NCI-H1436 treated with DMSO at 0.1 percent for 48 hours (cell line): ENCODE results near the gene TMEM202.
"Not testable (repeated sequence)": the region's sequence is repeated elsewhere in the genome, so short reads cannot be mapped to it uniquely, and the experiment has no call there.

Source experiments
- DNase-seq: peaks from one replicate; lab custom pipeline; 2025; lab: John Stamatoyannopoulos, UW

TMEM202 gene

DNA sequence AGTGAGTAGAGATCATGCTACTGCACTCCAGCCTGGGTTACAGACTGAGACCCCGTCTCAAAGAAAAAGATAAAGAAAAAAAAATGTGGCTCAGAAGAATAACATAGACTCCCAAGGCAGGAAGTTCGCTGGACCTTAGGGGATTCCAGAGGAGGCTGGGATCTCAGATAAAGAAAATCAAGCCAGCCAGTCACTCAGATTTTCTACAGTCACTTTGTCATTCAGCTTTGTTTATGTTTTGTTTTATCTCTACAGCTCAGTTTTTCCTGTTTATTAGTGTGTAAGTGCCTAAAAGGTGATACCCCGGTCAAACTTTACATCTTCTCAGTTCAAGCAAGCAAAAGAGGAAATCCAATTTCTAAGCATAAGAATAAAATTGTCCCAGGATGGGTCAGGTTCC is 6.3 kb downstream of the TMEM202 start:
- DNase-seq: no peak

DNA sequence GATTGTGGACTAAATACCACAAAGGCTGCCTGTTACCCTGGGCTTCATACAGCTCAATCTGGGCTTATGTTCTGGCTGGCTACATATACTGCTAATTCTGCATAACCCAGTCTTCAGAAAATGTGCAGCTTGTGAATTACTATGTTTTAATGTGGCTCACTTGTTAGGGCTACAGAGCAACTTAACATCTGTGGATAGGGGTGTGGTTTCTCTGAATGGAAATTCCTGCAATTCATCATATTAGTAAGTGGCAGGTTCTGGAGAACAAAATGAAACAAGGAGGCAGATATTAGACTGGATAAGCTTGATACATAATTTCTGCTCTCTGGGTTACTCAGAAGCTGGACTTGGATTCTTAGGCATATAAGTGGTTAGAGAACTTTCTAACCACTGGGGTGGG is 6.7 kb downstream of the TMEM202 start:
- no peak for DNase-seq

DNA sequence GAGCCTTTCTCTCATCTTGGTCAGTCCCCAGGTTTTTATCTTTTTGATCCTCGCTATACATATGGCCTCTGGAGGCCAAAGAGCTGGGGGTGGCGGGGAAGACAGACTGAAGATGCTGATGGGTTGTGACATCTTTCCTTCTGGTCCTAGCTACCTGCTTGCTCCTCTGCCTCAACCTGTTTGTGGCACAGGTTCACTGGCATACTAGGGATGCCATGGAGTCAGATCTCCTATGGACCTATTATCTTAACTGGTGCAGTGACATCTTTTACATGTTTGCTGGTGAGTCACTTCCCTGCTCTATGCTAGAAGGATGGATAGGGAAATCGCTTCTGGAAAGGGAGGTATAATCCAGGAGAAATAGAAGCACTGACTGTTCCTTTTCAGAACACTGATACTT is 8.8 kb downstream of the TMEM202 start:
- no peak for DNase-seq

DNA sequence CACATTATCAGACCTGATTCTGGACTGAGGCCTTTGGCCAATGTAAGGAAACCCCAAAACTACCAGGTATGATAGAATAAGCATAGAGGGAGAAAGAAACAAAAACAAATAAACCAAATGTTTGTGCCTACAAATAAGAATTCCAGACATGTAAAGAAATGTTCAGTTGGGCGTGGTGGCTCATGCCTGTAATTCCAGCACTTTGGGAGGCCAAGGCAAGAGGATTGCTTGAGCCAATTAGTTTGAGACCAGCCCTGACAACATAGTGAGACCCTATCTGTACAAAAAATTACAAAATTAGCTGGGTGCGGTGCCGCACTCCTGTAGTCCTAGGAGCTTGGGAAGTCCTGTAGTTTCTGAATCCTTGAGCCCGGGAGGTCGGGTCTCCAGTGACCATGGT is 13.0 kb downstream of the TMEM202 start:
- DNase-seq: no peak

DNA sequence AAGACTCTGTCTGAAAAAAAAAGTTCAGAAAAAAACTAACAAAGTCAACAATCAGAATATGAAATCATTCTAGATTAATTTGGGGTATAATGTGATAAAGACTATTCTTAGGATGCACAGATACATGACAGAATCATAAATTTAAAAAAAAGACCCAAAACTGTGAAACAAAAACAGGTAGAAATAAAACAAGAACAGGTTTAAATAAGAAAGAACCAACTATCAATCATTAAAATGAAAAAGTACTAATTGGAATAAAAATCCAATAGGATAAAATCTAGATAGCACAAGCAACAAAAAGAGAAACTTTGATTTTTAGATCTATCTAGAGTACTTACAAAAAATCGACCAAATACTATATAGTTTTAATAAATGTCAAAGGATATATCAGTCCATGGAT is 13.4 kb downstream of the TMEM202 start:
- no peak for DNase-seq

DNA sequence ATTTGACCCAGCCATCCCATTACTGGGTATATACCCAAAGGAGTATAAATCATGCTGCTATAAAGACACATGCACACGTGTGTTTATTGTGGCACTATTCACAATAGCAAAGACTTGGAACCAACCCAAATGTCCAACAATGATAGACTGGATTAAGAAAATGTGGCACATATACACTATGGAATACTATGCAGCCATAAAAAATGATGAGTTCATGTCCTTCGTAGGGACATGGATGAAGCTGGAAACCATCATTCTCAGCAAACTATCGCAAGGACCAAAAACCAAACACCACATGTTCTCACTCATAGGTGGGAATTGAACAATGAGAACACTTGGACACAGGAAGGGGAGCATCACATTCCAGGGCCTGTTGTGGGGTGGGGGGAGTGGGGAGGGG is 15.2 kb downstream of the TMEM202 start:
- DNase-seq: not testable (repeated sequence)

DNA sequence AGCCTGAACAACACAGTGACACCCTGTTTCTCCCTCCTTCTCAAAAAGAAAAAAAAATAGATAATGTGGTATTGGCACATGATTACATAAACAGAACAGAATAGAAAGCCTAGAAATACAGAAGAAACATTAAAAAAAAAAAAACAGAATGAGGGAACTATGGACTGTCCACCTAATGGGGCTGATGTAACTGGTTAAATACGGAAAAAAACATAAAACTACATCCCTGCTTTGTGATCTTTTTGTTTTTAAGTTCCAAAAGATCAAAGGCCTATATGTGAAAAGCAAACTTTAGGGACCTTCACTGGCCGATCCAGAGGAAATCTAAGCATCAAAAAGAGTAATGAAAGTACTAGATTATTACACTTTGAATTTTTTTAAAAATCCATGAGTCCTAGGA is 17.2 kb downstream of the TMEM202 start:
- no peak for DNase-seq

DNA sequence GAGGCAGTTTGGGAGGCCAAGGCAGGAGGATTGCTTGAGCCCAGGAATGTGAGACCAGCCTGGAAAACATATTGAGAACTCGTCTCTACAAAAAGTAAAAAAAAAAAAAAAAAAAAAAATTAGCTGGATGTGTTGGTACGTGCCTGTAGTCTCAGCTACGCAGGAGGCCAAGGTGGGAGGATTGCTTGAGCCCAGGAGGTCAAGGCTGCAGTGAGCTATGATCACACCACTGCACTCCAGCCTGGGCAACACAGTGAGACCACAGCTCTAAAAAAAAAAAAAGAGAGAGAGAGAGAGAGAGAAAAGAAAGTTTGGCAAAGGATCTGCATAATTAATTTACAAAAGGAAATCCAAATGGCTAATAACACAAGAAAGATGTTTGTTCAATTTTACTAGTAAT is 21.7 kb downstream of the TMEM202 start:
- DNase-seq: not testable (repeated sequence)

DNA sequence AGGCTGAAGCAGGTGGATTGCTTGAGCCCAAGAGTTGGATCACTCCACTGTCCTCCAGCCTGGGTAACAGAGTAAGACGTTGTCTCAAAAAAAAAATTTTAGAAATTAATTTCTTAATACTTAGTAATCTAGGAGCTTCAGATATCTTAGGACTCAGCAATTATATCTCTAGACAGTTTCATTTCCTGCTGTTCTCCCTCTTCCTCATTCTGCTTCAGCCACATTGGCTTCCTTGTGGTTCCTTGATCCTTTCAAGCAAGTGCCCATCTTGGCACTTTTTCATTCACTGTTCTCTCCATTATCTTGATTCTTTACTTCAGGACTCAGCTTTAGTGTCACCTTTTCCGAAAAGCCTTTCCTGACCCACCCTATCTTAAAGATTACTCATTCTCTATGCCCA is 22.5 kb downstream of the TMEM202 start:
- DNase-seq: no peak

DNA sequence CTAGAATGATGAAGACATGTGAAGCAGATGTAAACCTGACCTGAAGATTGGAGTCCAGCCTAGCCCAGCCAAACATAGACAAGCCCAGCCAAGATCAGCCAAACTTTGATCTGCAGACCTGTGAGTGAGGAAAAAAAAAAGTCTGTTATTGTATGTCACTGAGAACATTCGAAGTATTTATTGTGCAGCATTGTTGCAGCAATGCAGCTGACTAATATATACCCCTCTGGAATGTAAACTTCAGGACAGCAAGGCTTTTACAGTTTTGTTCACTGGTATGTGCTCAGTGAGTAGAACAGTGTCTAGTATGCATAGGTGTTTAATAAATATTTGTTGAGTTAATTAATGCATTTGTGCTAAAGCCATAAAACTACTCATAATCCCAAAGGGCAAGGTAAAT is 23.4 kb downstream of the TMEM202 start:
- DNase-seq: no peak

DNA sequence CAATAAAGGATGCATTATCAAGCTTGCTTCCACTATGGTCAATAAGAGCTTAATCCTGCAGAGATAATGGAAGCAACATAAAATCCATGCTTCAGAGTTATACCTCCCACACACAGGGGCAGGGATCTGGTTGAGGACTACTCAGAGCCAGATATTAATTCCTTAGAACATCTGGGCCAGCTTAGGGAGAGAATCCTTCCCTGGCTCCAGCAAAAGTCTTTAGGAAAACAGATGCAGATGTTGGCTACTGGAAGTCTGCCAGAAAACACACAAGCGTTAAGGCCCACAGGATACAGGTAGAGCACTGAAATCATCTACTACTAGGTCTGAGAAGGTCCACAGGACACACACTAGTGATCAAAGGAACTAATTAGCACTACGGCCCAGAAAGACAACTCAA is 25.2 kb downstream of the TMEM202 start:
- DNase-seq: no peak

DNA sequence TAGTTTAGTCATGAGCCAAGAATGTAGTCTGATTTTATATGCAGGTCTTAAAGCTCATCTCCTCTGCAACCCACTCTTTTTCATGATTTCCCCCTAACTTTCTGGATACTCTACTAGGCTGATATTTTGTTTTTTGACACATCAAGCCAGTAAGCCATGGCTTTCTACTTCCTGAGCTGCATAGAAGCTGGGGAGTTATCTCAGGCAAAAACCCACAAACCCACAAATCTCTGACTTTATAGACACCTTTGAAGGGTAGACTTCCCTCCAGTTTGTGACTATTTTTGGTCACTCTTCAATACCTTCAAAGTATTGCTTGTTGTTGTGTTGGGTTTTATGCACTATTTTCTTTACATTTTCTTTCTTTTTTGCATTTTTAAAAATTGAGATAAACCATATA is 28.6 kb downstream of the TMEM202 start:
- no peak for DNase-seq

DNA sequence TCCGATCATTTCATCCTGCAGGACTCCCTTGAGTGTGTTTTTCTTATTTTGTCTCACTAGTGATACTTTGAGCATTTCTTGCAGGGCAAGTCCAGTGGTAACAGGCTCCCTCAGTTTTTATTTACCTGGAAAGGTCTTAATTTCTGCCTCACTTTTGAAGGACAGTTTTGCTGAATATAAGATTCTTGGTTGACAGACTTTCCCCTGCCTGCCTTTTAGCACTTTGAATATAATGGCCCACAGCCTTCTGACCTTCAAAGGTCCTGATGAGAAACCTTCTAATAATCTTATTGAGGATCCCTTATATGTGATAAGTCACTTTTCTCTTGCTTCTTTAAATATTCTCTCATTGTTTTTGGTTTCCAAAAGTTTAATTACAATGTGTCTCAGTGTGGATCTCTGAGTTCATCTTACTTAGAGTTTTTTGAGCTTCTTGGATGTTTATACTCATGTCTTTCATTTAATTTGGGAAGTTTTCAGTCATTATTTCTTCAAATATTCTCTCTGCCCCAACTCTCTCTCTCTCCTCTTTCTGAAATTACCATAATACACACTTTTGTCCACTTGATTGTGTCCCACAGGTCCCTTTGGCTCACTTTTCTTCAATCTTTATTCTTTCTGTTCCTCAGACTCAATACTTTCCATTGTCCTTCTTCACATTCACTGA is 39.7 kb downstream of the TMEM202 start:
- no peak for DNase-seq

DNA sequence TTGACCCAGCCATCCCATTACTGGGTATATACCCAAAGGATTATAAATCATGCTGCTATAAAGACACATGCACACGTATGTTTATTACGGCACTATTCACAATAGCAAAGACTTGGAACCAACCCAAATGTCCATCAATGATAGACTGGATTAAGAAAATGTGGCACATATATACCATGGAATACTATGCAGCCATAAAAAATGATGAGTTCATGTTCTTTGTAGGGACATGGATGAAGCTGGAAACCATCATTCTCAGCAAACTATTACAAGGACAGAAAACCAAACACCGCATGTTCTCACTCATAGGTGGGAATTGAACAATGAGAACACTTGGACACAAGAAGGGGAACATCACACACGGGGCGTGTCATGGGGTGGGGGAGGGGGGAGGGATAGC is 44.7 kb downstream of the TMEM202 start:
- not testable (repeated sequence) for DNase-seq

DNA sequence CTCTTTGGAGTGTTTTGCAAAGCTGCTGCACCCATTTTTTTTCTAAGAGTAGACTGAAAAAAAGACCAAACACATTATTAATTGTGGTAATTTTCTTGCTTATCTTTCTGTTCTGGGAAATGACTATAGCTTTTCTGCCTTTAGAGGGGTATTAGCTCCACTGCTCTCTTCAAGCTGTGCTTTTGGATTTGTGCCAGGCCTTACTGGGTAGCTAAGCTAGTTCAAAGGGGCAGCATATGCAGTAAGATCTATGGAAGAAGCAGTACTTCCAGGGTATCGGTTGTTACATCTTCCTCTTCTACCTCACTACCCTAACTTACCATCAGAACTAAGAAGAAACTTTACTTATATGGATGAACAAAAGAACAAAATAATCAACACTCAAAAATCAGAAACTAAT is 47.3 kb downstream of the TMEM202 start:
- DNase-seq: no peak

DNA sequence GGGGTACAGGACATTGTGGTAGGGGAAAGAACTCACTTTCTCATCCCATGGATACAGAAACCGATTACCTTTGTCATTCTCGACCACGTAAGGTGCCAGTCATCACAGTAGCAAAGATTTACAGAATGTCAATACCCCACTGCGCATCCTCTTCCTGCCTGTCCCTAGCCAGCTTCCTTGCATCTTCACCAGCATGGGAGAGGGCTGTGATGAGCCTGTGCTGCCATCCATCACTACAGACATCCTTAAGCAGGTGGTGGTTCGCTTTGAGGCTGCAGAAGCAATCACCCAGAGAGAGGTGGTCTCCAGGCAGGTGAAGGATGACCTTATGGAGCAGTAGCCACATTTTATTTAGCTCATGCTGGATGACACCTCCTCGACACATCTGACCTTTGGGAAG is 52.7 kb downstream of the TMEM202 start:
- no peak for DNase-seq

DNA sequence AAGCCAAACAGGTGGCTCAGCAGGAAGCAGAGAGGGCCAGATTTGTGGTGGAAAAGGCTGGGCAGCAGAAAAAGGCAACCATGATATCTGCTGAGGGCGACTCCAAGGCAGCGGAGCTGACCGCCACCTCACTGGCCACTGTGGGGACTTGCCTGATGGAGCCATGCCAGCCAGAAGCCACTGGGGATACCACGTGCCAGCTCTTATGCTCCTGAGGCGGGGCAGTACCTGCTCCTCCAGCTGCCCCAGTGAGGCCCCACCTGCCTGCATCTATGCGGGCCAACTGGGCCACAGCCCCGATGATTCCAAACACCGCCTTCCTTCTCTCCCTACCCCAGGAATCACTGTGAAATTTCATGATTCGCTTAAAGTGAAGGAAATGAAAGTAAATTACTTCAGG is 53.1 kb downstream of the TMEM202 start:
- DNase-seq: no peak

DNA sequence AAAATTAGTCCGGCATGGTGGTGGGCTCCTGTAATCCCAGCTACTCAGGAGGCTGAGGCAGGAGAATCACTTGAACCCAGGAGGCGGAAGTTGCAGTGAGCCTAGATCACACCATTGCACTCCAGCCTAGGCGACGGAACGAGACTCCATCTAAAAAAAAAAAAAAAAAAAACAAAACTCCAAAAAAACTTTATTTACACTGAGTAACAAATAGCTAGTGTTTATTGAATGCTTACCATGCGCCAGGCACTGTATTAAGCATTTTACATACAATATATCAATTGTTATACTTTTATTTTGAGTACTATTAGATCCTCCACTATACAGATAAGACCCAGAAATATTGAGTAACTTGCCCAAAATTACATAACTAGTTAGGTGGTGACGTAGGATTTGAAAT is 58.6 kb downstream of the TMEM202 start:
- DNase-seq: no peak
